ENCODE measurements around the gene UNC5A.

Gene UNC5A

DNA sequence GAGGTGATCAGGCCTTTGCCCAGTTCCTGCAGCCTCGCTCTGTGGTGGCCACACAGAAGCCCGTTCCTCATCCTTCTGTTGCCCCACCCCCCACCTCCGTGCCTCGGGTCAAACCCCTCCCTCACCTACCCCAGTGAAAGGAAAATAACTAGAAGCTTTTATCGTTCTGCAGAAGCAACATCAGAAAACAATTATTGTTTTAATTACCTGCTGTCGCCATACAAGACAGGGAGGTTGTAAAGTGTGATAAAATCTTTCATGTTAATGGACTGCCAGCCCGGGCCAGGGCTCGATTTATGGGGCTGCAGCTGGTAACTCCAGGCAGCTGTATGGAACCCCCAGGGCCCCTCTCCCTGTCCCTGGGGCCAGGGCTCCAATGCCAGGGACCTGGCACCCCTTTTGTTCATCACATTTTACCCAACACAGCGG, 20.6 kb downstream of the UNC5A start:
- no peak overlapping the region for H3K4me3 ChIP-seq (ENCODE audit: control insufficient read depth, low read depth, low read length)
- TF ChIP-seq, protein P1, sequence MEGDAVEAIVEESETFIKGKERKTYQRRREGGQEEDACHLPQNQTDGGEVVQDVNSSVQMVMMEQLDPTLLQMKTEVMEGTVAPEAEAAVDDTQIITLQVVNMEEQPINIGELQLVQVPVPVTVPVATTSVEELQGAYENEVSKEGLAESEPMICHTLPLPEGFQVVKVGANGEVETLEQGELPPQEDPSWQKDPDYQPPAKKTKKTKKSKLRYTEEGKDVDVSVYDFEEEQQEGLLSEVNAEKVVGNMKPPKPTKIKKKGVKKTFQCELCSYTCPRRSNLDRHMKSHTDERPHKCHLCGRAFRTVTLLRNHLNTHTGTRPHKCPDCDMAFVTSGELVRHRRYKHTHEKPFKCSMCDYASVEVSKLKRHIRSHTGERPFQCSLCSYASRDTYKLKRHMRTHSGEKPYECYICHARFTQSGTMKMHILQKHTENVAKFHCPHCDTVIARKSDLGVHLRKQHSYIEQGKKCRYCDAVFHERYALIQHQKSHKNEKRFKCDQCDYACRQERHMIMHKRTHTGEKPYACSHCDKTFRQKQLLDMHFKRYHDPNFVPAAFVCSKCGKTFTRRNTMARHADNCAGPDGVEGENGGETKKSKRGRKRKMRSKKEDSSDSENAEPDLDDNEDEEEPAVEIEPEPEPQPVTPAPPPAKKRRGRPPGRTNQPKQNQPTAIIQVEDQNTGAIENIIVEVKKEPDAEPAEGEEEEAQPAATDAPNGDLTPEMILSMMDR (IDR thresholded peaks at IDR 0.05; ENCODE audit: control insufficient read depth, insufficient read depth, low read depth, low read length, missing control alignments), result no peak
- DNase-seq (ENCODE audit: low read depth), result no peak

DNA sequence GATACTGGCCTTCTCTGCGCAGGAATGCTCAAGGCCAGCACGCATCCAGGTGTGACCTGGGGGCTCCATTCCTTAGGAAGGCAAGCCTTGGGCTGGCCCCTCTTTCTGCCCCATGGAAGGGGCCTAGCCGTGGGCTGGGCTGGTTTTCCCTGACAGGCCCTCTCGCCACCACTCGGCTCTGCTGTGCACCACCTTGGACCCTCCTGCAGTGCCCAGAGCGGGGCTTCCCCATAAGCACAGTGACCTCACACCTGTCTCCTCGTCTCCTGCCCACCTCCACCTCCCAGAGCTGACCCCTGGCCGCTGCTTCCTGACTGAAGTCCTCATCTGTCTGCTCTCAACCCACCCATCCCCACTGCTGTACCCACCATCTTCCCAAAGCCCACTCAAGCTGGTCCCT, 21.1 kb downstream of the UNC5A start:
- H3K4me3 ChIP-seq (ENCODE audit: control insufficient read depth, low read depth, low read length), result no peak overlapping the region
- TF ChIP-seq, protein P1 (IDR thresholded peaks at IDR 0.05; ENCODE audit: control insufficient read depth, insufficient read depth, low read depth, low read length, missing control alignments), result no peak
- DNase-seq (ENCODE audit: low read depth), result no peak

DNA sequence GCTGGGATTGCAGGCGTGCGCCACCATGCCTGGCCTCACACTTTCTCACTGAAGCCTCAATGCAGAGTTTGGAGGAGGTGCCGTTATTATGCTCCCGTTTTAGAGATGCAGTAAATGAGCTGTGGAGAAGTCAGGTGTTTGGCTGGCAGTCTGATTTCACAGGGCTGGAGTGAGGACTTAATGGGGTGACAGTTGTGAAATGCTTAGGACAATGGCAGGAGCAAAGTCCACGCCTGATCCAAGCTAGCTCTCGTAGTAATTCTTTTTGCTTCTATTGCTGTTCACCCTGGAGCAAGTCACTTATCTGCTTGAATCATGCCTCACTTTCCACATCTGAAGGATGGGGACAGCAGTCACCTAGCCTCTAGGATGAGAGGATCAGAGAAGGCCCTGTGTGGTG, 21.8 kb downstream of the UNC5A start:
- no peak for DNase-seq (ENCODE audit: low read depth)
- TF ChIP-seq, protein P1 (IDR thresholded peaks at IDR 0.05; ENCODE audit: control insufficient read depth, insufficient read depth, low read depth, low read length, missing control alignments), result no peak
- H3K4me3 ChIP-seq (ENCODE audit: control insufficient read depth, low read depth, low read length), result no peak overlapping the region

DNA sequence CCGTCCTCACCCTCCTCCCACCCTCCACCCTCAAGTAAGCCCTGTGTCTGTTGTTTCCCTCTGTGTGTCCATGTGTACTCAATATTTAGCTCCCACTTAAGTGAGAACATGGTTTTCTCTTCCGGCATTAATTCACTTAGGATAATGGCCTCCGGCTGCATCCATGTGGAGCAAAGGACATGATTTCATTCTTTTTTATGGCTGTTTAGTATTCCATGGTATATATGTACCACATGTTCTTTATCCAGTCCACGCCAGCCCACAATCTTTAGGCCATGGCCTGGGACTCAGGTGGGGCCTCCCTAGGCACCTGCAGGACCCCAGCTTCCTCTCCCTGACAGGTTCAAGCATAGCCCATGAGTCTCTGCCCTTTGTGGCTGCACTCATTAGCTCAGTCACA, 22.9 kb downstream of the UNC5A start:
- DNase-seq (ENCODE audit: low read depth), result no peak
- no peak overlapping the region for H3K4me3 ChIP-seq (ENCODE audit: control insufficient read depth, low read depth, low read length)
- TF ChIP-seq, protein P1 (IDR thresholded peaks at IDR 0.05; ENCODE audit: control insufficient read depth, insufficient read depth, low read depth, low read length, missing control alignments), result no peak

DNA sequence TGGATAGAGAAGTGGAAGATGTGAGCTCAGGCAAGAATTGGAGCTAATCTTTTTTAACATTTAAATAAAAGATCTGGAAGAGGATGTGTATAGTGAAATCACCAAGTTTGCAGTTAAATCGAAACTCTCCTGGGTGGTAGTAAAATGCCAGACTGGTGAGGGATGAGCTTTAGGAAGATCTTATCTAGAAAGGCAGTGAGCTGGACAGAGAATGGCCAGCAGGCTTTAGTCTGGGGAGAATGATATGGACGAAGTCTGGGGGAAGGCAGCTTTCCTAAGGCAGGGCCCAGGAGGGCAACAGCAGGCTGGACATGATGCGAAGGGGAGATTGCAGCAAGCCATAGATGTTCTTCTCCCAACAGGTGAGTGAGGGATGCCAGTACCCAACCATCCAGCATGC, 25.6 kb downstream of the UNC5A start:
- TF ChIP-seq, protein P1 (IDR thresholded peaks at IDR 0.05; ENCODE audit: control insufficient read depth, insufficient read depth, low read depth, low read length, missing control alignments), result no peak
- no peak overlapping the region for H3K4me3 ChIP-seq (ENCODE audit: control insufficient read depth, low read depth, low read length)
- no peak for DNase-seq (ENCODE audit: low read depth)

- DNase-seq (ENCODE audit: low read depth), result no peak
- no peak overlapping the region for H3K4me3 ChIP-seq (ENCODE audit: control insufficient read depth, low read depth, low read length)
- TF ChIP-seq, protein P1 (IDR thresholded peaks at IDR 0.05; ENCODE audit: control insufficient read depth, insufficient read depth, low read depth, low read length, missing control alignments), result no peak
Measured at GRCh38 chr5:176836811-176837706, 26.7 kb downstream of the UNC5A start.

All from AG09309 (cell line).